CD14-positive monocyte (primary cell): ENCODE data around the gene TMEM272. TPM values are rescaled to one million over a fixed set of nuclear protein-coding genes. Genes with fewer than 3 reads are reported as not detected.

ENCODE experiments used
- DNase-seq, 3 donors: peaks; one replicate each; pipeline ENCODE4 v3.0.0-alpha.2; 2011 to 2022
- H2AFZ ChIP-seq: 2 replicates; pipeline ENCODE4 v1.6.0; 2012; ENCODE audit warnings: mild to moderate bottlenecking, low read depth, low read length, inconsistent platforms; ENCODE audit not compliant: insufficient read depth, poor library complexity, severe bottlenecking
- H3K27ac ChIP-seq, 2 donors: 1 replicate in 1 of 2; 2 replicates in 1 of 2; pipeline ENCODE4 v1.5.1; 2012 to 2013; ENCODE audit warnings: low read length in 2 of 2, control low read depth in 1 of 2, inconsistent platforms in 1 of 2, low read depth in 1 of 2, mild to moderate bottlenecking in 1 of 2
- H3K27me3 ChIP-seq, 2 donors: one replicate each; pipeline versions ENCODE4 v1.6.0 to v1.6.1; 2011 to 2013; ENCODE audit warnings: low read length in 2 of 2; ENCODE audit not compliant: control insufficient read depth in 2 of 2, insufficient read depth in 2 of 2
- H3K36me3 ChIP-seq, 2 donors: replicated peaks in 1 of 2; 1 replicate in 1 of 2; 2 replicates in 1 of 2; pipeline versions ENCODE4 v1.5.1 to v1.6.1; 2012 to 2013; ENCODE audit warnings: low read length in 2 of 2, control low read depth in 1 of 2, inconsistent platforms in 1 of 2, mild to moderate bottlenecking in 1 of 2; ENCODE audit not compliant: insufficient read depth in 2 of 2, control insufficient read depth in 1 of 2
- H3K4me1 ChIP-seq, 2 donors: 1 replicate in 1 of 2; 2 replicates in 1 of 2; pipeline versions ENCODE4 v1.5.1 to v1.6.1; 2012 to 2013; ENCODE audit warnings: low read length in 2 of 2, control low read depth in 1 of 2, inconsistent platforms in 1 of 2, mild to moderate bottlenecking in 1 of 2, moderate library complexity in 1 of 2; ENCODE audit not compliant: insufficient read depth in 2 of 2, control insufficient read depth in 1 of 2
- H3K4me2 ChIP-seq: replicated peaks from 2 replicates; pipeline ENCODE3; 2012; ENCODE audit warnings: low read length, moderate library complexity, mild to moderate bottlenecking; ENCODE audit not compliant: poor library complexity, severe bottlenecking; ENCODE audit errors: extremely low read depth
- H3K4me3 ChIP-seq, 3 experiments: fragments of 200-600 bp in 1 of 3; sonication (generic) in 1 of 3; replicated peaks in 1 of 3; 1 replicate in 2 of 3; 2 replicates in 1 of 3; pipeline ENCODE4 v1.5.1; 2011 to 2013; ENCODE audit warnings: low read length in 3 of 3, mild to moderate bottlenecking in 3 of 3, control low read depth in 2 of 3, low read depth in 2 of 3, inconsistent platforms in 1 of 3, moderate library complexity in 1 of 3
- H3K79me2 ChIP-seq: 2 replicates; pipeline ENCODE4 v1.6.0; 2012; ENCODE audit warnings: mild to moderate bottlenecking, control low read depth, inconsistent platforms, low read length, moderate library complexity; ENCODE audit not compliant: insufficient read depth
- H3K9ac ChIP-seq: 2 replicates; pipeline ENCODE4 v1.6.0; 2017; ENCODE audit warnings: low read length, mild to moderate bottlenecking; ENCODE audit not compliant: insufficient read depth, poor library complexity, severe bottlenecking
- H3K9me3 ChIP-seq, 2 donors: replicated peaks in 1 of 2; 1 replicate in 1 of 2; 2 replicates in 1 of 2; pipeline versions ENCODE4 v1.5.1 to v1.6.1; 2012 to 2013; ENCODE audit warnings: low read length in 2 of 2, control low read depth in 1 of 2; ENCODE audit not compliant: control insufficient read depth in 1 of 2, insufficient read depth in 1 of 2
- H4K20me1 ChIP-seq: 2 replicates; pipeline ENCODE4 v1.6.0; 2012; ENCODE audit warnings: mild to moderate bottlenecking, low read length, control low read depth, moderate library complexity; ENCODE audit not compliant: insufficient read depth
- H3K27ac Mint-ChIP-seq, 7 donors: one replicate each; pipeline ENCODE4 v1.8.0; 2020; ENCODE audit warnings: mild to moderate bottlenecking in 7 of 7, mixed read lengths in 7 of 7, moderate library complexity in 6 of 7, inconsistent platforms in 2 of 7
- H3K27me3 Mint-ChIP-seq, 3 donors: one replicate each; pipeline ENCODE4 v1.8.0; 2021 to 2022; ENCODE audit warnings: low read depth in 3 of 3, mild to moderate bottlenecking in 3 of 3, mixed read lengths in 3 of 3, moderate library complexity in 3 of 3, inconsistent platforms in 1 of 3
- H3K36me3 Mint-ChIP-seq, 2 donors: one replicate each; pipeline ENCODE4 v1.8.0; 2020; ENCODE audit warnings: mixed read lengths in 2 of 2, inconsistent platforms in 1 of 2, mild to moderate bottlenecking in 1 of 2
- H3K4me1 Mint-ChIP-seq: one replicate; pipeline ENCODE4 v1.8.0; 2020; ENCODE audit warnings: mild to moderate bottlenecking, mixed read lengths
- H3K4me3 Mint-ChIP-seq, 2 donors: one replicate each; pipeline ENCODE4 v1.8.0; 2020; ENCODE audit warnings: mild to moderate bottlenecking in 2 of 2, mixed read lengths in 2 of 2, moderate library complexity in 1 of 2
- H3K9me3 Mint-ChIP-seq, 7 donors: one replicate each; pipeline ENCODE4 v1.8.0; 2020 to 2022; ENCODE audit warnings: mixed read lengths in 7 of 7, mild to moderate bottlenecking in 6 of 7, moderate library complexity in 6 of 7, inconsistent platforms in 2 of 7
- WGBS: methylation state at CpG from one replicate; pipeline ENCODE4 v1.1.5; 2013; ENCODE audit warnings: missing lambda C conversion rate; ENCODE audit not compliant: insufficient coverage; 5-methylcytosine and 5-hydroxymethylcytosine counted together
- intact Hi-C, 2 donors: fragments of 100-400 bp; cut with micrococcal nuclease; formaldehyde crosslinking; loops; one replicate each; pipeline versions ENCODE4 v1.15.0 to v1.15.1; 2023
- polyA plus RNA-seq, 3 donors: library from polyadenylated mRNA; depleted of rRNA in 1 of 3; unstranded in 2 of 3; stranded (reverse) in 1 of 3; fragments of 300-500 nt in 2 of 3; fragments of >200 nt in 1 of 3; fragmentation: Illumina TruSeq in 2 of 3; gene quantifications; 1 replicate in 2 of 3; 2 replicates in 1 of 3; pipeline ENCODE4 v1.2.3, GENCODE V29; 2012 to 2021
- TF ChIP-seq, protein P1 (sequence below): fragments of 200-600 bp; IDR thresholded peaks from one replicate; pipeline ENCODE4 v1.8.0; 2022; ENCODE audit warnings: antibody characterized with exemption, mild to moderate bottlenecking

TMEM272 gene
- polyA plus RNA-seq, 3 donors, result 0.07 TPM; not detected in 2

DNA sequence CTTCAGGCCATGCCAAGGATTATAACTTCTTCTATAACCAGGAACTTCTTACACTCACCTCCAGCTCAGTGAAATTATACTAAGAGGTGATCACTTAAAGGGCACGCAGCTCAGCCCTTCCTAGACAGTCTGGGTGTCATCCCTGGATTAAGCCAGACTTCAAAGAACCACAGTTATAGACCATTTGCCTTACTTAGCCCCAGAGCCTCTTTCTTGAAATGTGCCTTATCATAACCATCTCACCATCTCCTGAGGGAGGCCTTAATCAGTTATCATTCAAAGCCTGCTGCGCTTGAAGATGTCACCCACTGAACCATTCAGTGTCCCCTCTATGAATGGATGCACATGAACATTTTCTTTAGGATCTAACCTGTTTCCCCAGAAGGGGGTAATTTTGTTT is 30.9 kb downstream of the TMEM272 start:
- no peaks in the 10 kb centered on the region for H3K27me3 ChIP-seq
- Mint-ChIP-seq H3K27ac (peak overlapping the region in 1 of 7 donors; percentile 28), H3K9me3 (no peaks in the 10 kb centered on the region), H3K36me3 (peaks cover 0 to 7% of the 10 kb centered on the region in 2 donors), H3K4me1 (peaks cover 58% of the 10 kb centered on the region), H3K27me3 (peaks cover 0 to 7% (median 2%) of the 10 kb centered on the region in 3 donors), H3K4me3 (no peak overlapping the region)
- no peak overlapping the region for H2AFZ ChIP-seq
- no peaks in the 10 kb centered on the region for H3K9me3 ChIP-seq
- H3K79me2 ChIP-seq, result no peaks in the 10 kb centered on the region
- no peak overlapping the region for H3K4me2 ChIP-seq
- H3K9ac ChIP-seq, result no peak overlapping the region
- no peak overlapping the region for H3K4me3 ChIP-seq
- no peak overlapping the region for H3K27ac ChIP-seq
- no peaks in the 10 kb centered on the region for H3K36me3 ChIP-seq
- no CpG with 5 or more reads among the region's 2 CpGs for WGBS
- DNase-seq, result no peak
- H4K20me1 ChIP-seq, result no peaks in the 10 kb centered on the region
- TF ChIP-seq, protein P1, sequence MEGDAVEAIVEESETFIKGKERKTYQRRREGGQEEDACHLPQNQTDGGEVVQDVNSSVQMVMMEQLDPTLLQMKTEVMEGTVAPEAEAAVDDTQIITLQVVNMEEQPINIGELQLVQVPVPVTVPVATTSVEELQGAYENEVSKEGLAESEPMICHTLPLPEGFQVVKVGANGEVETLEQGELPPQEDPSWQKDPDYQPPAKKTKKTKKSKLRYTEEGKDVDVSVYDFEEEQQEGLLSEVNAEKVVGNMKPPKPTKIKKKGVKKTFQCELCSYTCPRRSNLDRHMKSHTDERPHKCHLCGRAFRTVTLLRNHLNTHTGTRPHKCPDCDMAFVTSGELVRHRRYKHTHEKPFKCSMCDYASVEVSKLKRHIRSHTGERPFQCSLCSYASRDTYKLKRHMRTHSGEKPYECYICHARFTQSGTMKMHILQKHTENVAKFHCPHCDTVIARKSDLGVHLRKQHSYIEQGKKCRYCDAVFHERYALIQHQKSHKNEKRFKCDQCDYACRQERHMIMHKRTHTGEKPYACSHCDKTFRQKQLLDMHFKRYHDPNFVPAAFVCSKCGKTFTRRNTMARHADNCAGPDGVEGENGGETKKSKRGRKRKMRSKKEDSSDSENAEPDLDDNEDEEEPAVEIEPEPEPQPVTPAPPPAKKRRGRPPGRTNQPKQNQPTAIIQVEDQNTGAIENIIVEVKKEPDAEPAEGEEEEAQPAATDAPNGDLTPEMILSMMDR, result no peak
- intact Hi-C loops, result loop anchor here in 1 of 2 donors (2.0 to 5.0 kb wide), 2 partner anchors 19 to 33 kb away; partner anchors contain the start of gene TMEM272
- peaks cover 31 to 47% of the 10 kb centered on the region in 2 donors for H3K4me1 ChIP-seq

- Mint-ChIP-seq H3K4me1 (peaks cover 45% of the 10 kb centered on the region), H3K27me3 (peaks cover 0 to 7% (median 6%) of the 10 kb centered on the region in 3 donors), H3K9me3 (peaks cover 0 to 1% (median 0%) of the 10 kb centered on the region in 7 donors), H3K36me3 (peaks cover 0 to 7% of the 10 kb centered on the region in 2 donors), H3K27ac (peak overlapping the region in 3 of 7 donors; percentile 43 to 67 (median 50)), H3K4me3 (no peak overlapping the region)
- no peaks in the 10 kb centered on the region for H3K9me3 ChIP-seq
- peaks cover 22 to 42% of the 10 kb centered on the region in 2 donors for H3K4me1 ChIP-seq
- no peaks in the 10 kb centered on the region for H3K79me2 ChIP-seq
- intact Hi-C loops, result loop anchor here in 1 of 2 donors (5.0 kb wide), 1 partner anchor 35 kb away; the partner anchor contains the start of gene TMEM272
- TF ChIP-seq, protein P1, result no peak
- H3K4me2 ChIP-seq, result no peak overlapping the region
- no peak overlapping the region for H2AFZ ChIP-seq
- no peak overlapping the region for H3K9ac ChIP-seq
- H3K27ac ChIP-seq, result no peak overlapping the region
- peak in 1 of 3 donors; percentile 90 for DNase-seq
- no peak overlapping the region for H3K4me3 ChIP-seq
- 57% methylated on average over 3 of the region's 4 CpGs for WGBS
- no peaks in the 10 kb centered on the region for H4K20me1 ChIP-seq
- H3K36me3 ChIP-seq, result no peaks in the 10 kb centered on the region
- no peaks in the 10 kb centered on the region for H3K27me3 ChIP-seq
These were observed 33.0 kb downstream of the TMEM272 start for GRCh38 chr13:51811920-51812451.
